GM12878 (cell line): ENCODE results near the gene IFITM2.

Source experiments
- EZH2 ChIP-seq: IDR thresholded peaks from 2 replicates; pipeline ENCODE4 v1.6.1; 2012; ENCODE audit warnings: low read depth, mild to moderate bottlenecking, control low read depth, inconsistent platforms, low read length, borderline replicate concordance; ENCODE audit not compliant: control insufficient read depth
- POLR2A ChIP-seq: IDR thresholded peaks from 2 replicates; pipeline ENCODE4 v1.6.1; 2011; ENCODE audit warnings: low read depth, mild to moderate bottlenecking, low read length

- TF ChIP-seq EZH2 = no peak
- no peak for TF ChIP-seq POLR2A
These were observed 28.4 kb downstream of the IFITM2 start for GRCh38 chr11:335779-336658.
